IMR-90 (cell line): Measurements from ENCODE around the gene NFASC. TPM values are rescaled to one million over a fixed set of nuclear protein-coding genes. Genes with fewer than 3 reads are reported as not detected.

Source experiments
- ATAC-seq: fragments of 200-7000 bp; cut with Tn5 transposase; 2 replicates; pipeline ENCODE4 v1.9.1; 2020; ENCODE audit warnings: low read depth, mild to moderate bottlenecking, moderate library complexity
- BruUV-seq: library from RNA; stranded (reverse); fragments of 400-500 nt; replicated peaks from 2 replicates; lab custom pipeline; 2021; lab: Mats Ljungman, UMichigan
- CTCF ChIA-PET: fragments of 300-600 bp; formaldehyde crosslinking; extraction: SDS; loops from one replicate; lab custom pipeline; 2021; ENCODE audit warnings: antibody characterized with exemption; lab: Yijun Ruan, JAX
- POLR2A ChIA-PET: fragments of 300-600 bp; sonication (Branson Sonifier 250); formaldehyde crosslinking; loops from one replicate; lab custom pipeline; 2022; ENCODE audit warnings: antibody characterized with exemption; ENCODE audit not compliant: unreplicated experiment; lab: Charles Lee
- DNase-seq: peaks from one replicate; pipeline ENCODE4 v3.0.0; 2013
- H2AFZ ChIP-seq: replicated peaks from 2 replicates; pipeline ENCODE3; 2013; ENCODE audit warnings: low read length, mild to moderate bottlenecking; ENCODE audit not compliant: poor library complexity
- H2AK5ac ChIP-seq: 2 replicates; pipeline ENCODE4 v1.6.1; 2013; ENCODE audit warnings: low read depth, low read length, inconsistent platforms
- H2AK9ac ChIP-seq: replicated peaks from 2 replicates; pipeline ENCODE3; 2013; ENCODE audit warnings: mild to moderate bottlenecking, low read depth, low read length, moderate library complexity; ENCODE audit not compliant: poor library complexity
- H2BK120ac ChIP-seq: 2 replicates; pipeline ENCODE4 v1.6.1; 2013; ENCODE audit warnings: low read depth, low read length, inconsistent platforms
- H2BK15ac ChIP-seq: 3 replicates; pipeline ENCODE4 v1.6.1; 2013; ENCODE audit warnings: low read depth, low read length, inconsistent platforms
- H2BK20ac ChIP-seq: 2 replicates; pipeline ENCODE4 v1.6.1; 2013; ENCODE audit warnings: low read depth, mild to moderate bottlenecking, inconsistent platforms, low read length, moderate library complexity
- H2BK5ac ChIP-seq: 2 replicates; pipeline ENCODE4 v1.6.1; 2013; ENCODE audit warnings: mild to moderate bottlenecking, low read depth, low read length, inconsistent platforms; ENCODE audit not compliant: poor library complexity, severe bottlenecking
- H3K14ac ChIP-seq: replicated peaks from 2 replicates; pipeline ENCODE4 v1.6.1; 2013; ENCODE audit warnings: low read depth, low read length, inconsistent platforms
- H3K18ac ChIP-seq: 2 replicates; pipeline ENCODE4 v1.6.1; 2013; ENCODE audit warnings: low read depth, low read length, control low read depth
- H3K23ac ChIP-seq: 2 replicates; pipeline ENCODE4 v1.6.1; 2013; ENCODE audit warnings: low read depth, low read length, inconsistent platforms
- H3K27ac ChIP-seq: 2 replicates; pipeline ENCODE4 v1.5.1; 2013; ENCODE audit warnings: mild to moderate bottlenecking, control low read depth, low read length; ENCODE audit not compliant: insufficient read depth
- H3K27me3 ChIP-seq: 2 replicates; pipeline ENCODE4 v1.6.1; 2013; ENCODE audit warnings: low read length; ENCODE audit not compliant: control insufficient read depth, insufficient read depth
- H3K36me3 ChIP-seq: 2 replicates; pipeline ENCODE4 v1.6.1; 2013; ENCODE audit warnings: low read length, mixed read lengths; ENCODE audit not compliant: control insufficient read depth, insufficient read depth
- H3K4ac ChIP-seq: 2 replicates; pipeline ENCODE4 v1.6.1; 2013; ENCODE audit warnings: low read depth, low read length, inconsistent platforms
- H3K4me1 ChIP-seq: 2 replicates; pipeline ENCODE4 v1.6.1; 2013; ENCODE audit warnings: low read length, mixed read lengths; ENCODE audit not compliant: control insufficient read depth, insufficient read depth
- H3K4me2 ChIP-seq: 2 replicates; pipeline ENCODE4 v1.6.1; 2013; ENCODE audit warnings: low read depth, mild to moderate bottlenecking, control low read depth, low read length, moderate library complexity
- H3K4me3 ChIP-seq: 2 replicates; pipeline ENCODE4 v1.5.1; 2013; ENCODE audit warnings: low read depth, mild to moderate bottlenecking, control low read depth, low read length, moderate library complexity; ENCODE audit not compliant: insufficient read depth
- H3K56ac ChIP-seq: 2 replicates; pipeline ENCODE4 v1.6.1; 2013; ENCODE audit warnings: low read length, inconsistent platforms; ENCODE audit not compliant: insufficient read depth; ENCODE audit errors: extremely low read depth
- H3K79me1 ChIP-seq, 2 experiments: 2 replicates each; pipeline ENCODE4 v1.6.1; 2013; ENCODE audit warnings: low read length in 2 of 2, inconsistent platforms in 1 of 2, low read depth in 1 of 2
- H3K9ac ChIP-seq: 2 replicates; pipeline ENCODE4 v1.6.1; 2013; ENCODE audit warnings: low read depth, low read length, control low read depth
- H3K9me1 ChIP-seq: 2 replicates; pipeline ENCODE4 v1.6.1; 2013; ENCODE audit warnings: low read length, inconsistent platforms; ENCODE audit not compliant: insufficient read depth
- H3K9me3 ChIP-seq: 2 replicates; pipeline ENCODE4 v1.6.1; 2013; ENCODE audit warnings: low read length; ENCODE audit not compliant: control insufficient read depth, insufficient read depth
- H4K20me1 ChIP-seq: 2 replicates; pipeline ENCODE4 v1.6.1; 2013; ENCODE audit warnings: low read length, inconsistent platforms; ENCODE audit not compliant: insufficient read depth
- H4K5ac ChIP-seq: 2 replicates; pipeline ENCODE4 v1.6.1; 2013; ENCODE audit warnings: mild to moderate bottlenecking, low read depth, low read length, control low read depth
- H4K8ac ChIP-seq, 2 experiments: 2 replicates each; pipeline ENCODE4 v1.6.1; 2013; ENCODE audit warnings: low read depth in 2 of 2, low read length in 2 of 2, control low read depth in 1 of 2, inconsistent platforms in 1 of 2
- H4K91ac ChIP-seq: 2 replicates; pipeline ENCODE4 v1.6.1; 2013; ENCODE audit warnings: low read depth, low read length, inconsistent platforms; ENCODE audit not compliant: insufficient read depth
- BHLHE40 ChIP-seq: fragments of 150-350 bp; IDR thresholded peaks from 2 replicates; pipeline ENCODE4 v1.6.1; 2016; ENCODE audit warnings: mild to moderate bottlenecking, low read depth, low read length
- CEBPB ChIP-seq: IDR thresholded peaks from 2 replicates; pipeline ENCODE4 v1.6.1; 2012; ENCODE audit warnings: low read depth, low read length, improper control_type of control experiment
- CHD1 ChIP-seq: IDR thresholded peaks from 2 replicates; pipeline ENCODE4 v1.6.1; 2012; ENCODE audit warnings: low read depth, low read length, improper control_type of control experiment
- CTCF ChIP-seq: conservative IDR thresholded peaks from 2 replicates; pipeline ENCODE4 v1.5.1; 2012; ENCODE audit warnings: mild to moderate bottlenecking, low read depth, low read length, improper control_type of control experiment
- ELK1 ChIP-seq: fragments of 150-350 bp; IDR thresholded peaks from 2 replicates; pipeline ENCODE4 v1.6.1; 2016; ENCODE audit warnings: low read depth, mild to moderate bottlenecking, low read length, moderate library complexity, borderline replicate concordance
- FOS ChIP-seq: fragments of 150-350 bp; IDR thresholded peaks from 2 replicates; pipeline ENCODE4 v1.6.1; 2016; ENCODE audit warnings: low read depth, low read length
- MAFK ChIP-seq: IDR thresholded peaks from 2 replicates; pipeline ENCODE4 v1.6.1; 2012; ENCODE audit warnings: low read depth, low read length, improper control_type of control experiment
- MAZ ChIP-seq: IDR thresholded peaks from 2 replicates; pipeline ENCODE4 v1.6.1; 2012; ENCODE audit warnings: low read depth, mild to moderate bottlenecking, low read length, improper control_type of control experiment, moderate library complexity, borderline replicate concordance
- MXI1 ChIP-seq: IDR thresholded peaks from 2 replicates; pipeline ENCODE4 v1.6.1; 2012; ENCODE audit warnings: low read depth, mild to moderate bottlenecking, low read length, moderate library complexity, borderline replicate concordance
- NFE2L2 ChIP-seq: fragments of 150-350 bp; IDR thresholded peaks from 2 replicates; pipeline ENCODE4 v1.6.1; 2016; ENCODE audit warnings: low read depth, mild to moderate bottlenecking, low read length
- POLR2A ChIP-seq: IDR thresholded peaks from 2 replicates; pipeline ENCODE4 v1.6.1; 2012; ENCODE audit warnings: mild to moderate bottlenecking, low read depth, low read length
- RAD21 ChIP-seq: IDR thresholded peaks from 2 replicates; pipeline ENCODE4 v1.6.1; 2012; ENCODE audit warnings: low read length, improper control_type of control experiment
- RCOR1 ChIP-seq: IDR thresholded peaks from 2 replicates; pipeline ENCODE4 v1.6.1; 2012; ENCODE audit warnings: mild to moderate bottlenecking, low read length, improper control_type of control experiment; ENCODE audit not compliant: insufficient replicate concordance
- RFX5 ChIP-seq: IDR thresholded peaks from 2 replicates; pipeline ENCODE4 v1.8.0; 2012; ENCODE audit warnings: low read depth, mild to moderate bottlenecking, low read length, moderate library complexity
- SMC3 ChIP-seq: fragments of 150-350 bp; IDR thresholded peaks from 2 replicates; pipeline ENCODE4 v1.6.1; 2016; ENCODE audit warnings: low read depth, mild to moderate bottlenecking, antibody characterized with exemption, low read length, moderate library complexity
- USF2 ChIP-seq: fragments of 150-350 bp; IDR thresholded peaks from 2 replicates; pipeline ENCODE4 v1.6.1; 2017; ENCODE audit warnings: mild to moderate bottlenecking, antibody characterized with exemption, low read length, low read depth
- WGBS, 2 experiments: methylation state at CpG; one replicate each; pipeline versions ENCODE4 v1.1.5 to v1.1.7; 2013; ENCODE audit warnings: missing lambda C conversion rate in 2 of 2; ENCODE audit not compliant: insufficient read length in 1 of 2; ENCODE audit errors: extremely low coverage in 2 of 2; 5-methylcytosine and 5-hydroxymethylcytosine counted together
- dilution Hi-C: fragments of 300-500 bp; cut with HindIII; formaldehyde crosslinking; loops from one replicate; pipeline ENCODE4 v1.14.3; 2018; ENCODE audit warnings: low sequenced_read_pairs; ENCODE audit not compliant: unreplicated experiment
- in situ Hi-C: fragments of 300-500 bp; cut with MboI; formaldehyde crosslinking; loops from 3 replicates; pipeline ENCODE4 v1.14.3; 2019; ENCODE audit warnings: low sequenced_read_pairs, inconsistent platforms, mixed read lengths
- intact Hi-C: fragments of 100-400 bp; cut with micrococcal nuclease; formaldehyde crosslinking; loops from 2 replicates; pipeline ENCODE4 v1.10.0; 2022
- polyA plus RNA-seq, 3 experiments: library from polyadenylated mRNA; depleted of rRNA; stranded (reverse); fragments of >200 nt; gene quantifications; 2 replicates each; pipeline ENCODE4 v1.2.3, GENCODE V29; 2012; ENCODE audit warnings: low replicate concordance in 1 of 3
- total RNA-seq: library from RNA; depleted of rRNA; stranded (reverse); fragments of >200 nt; gene quantifications from 2 replicates; pipeline ENCODE4 v1.2.3, GENCODE V29; 2012

NFASC gene
- total and polyA plus RNA-seq, 2 of the 4 experiments (the other 2 are of a cell fraction): 0.18 to 0.79 TPM

- Histone ChIP-seq H2BK20ac (no peak overlapping the region), H2AFZ (no peak overlapping the region), H4K20me1 (no peaks in the 10 kb centered on the region), H3K9me3 (no peaks in the 10 kb centered on the region), H4K8ac (no peak overlapping the region), H3K27me3 (peaks cover 15% of the 10 kb centered on the region), H2BK15ac (no peak overlapping the region), H3K14ac (no peak overlapping the region), H2AK5ac (no peak overlapping the region), H3K9ac (no peak overlapping the region), H3K27ac (no peak overlapping the region), H2BK120ac (no peak overlapping the region), H3K23ac (no peak overlapping the region), H3K9me1 (no peaks in the 10 kb centered on the region), H3K4me1 (no peaks in the 10 kb centered on the region), H2AK9ac (no peak overlapping the region), H4K5ac (no peak overlapping the region), H3K18ac (no peak overlapping the region), H3K36me3 (no peaks in the 10 kb centered on the region), H3K4me3 (no peak overlapping the region), H3K79me1 (no peaks in the 10 kb centered on the region), H4K91ac (no peak overlapping the region), H3K4me2 (no peak overlapping the region), H3K4ac (no peak overlapping the region), H2BK5ac (no peak overlapping the region), H3K56ac (no peak overlapping the region)
- no TSS peak for BruUV-seq
- CTCF ChIA-PET: no interaction called here
- no CpG with 5 or more reads among the region's 1 CpG for WGBS, 2 experiments
- dilution Hi-C loops (no loop called here), intact Hi-C loops (no loop called here), in situ Hi-C loops (no loop called here)
- POLR2A ChIA-PET: no interaction called here
- no peak for DNase-seq
- TF ChIP-seq USF2 (no peak), MXI1 (no peak), POLR2A (no peak), CHD1 (no peak), CEBPB (no peak), SMC3 (no peak), ELK1 (no peak), MAFK (no peak), FOS (no peak), RFX5 (no peak), RCOR1 (no peak), RAD21 (no peak), MAZ (no peak), BHLHE40 (no peak), CTCF (no peak), NFE2L2 (no peak)
- no peak for ATAC-seq
Measured at GRCh38 chr1:204931313-204931712, 60.7 kb downstream of the NFASC start.
